HG03103 (cell line): ENCODE data around the gene BBS1.
A peak's percentile ranks its signal among the peaks of the same experiment; 100 is the strongest.
"Not testable (repeated sequence)": the region's sequence is repeated elsewhere in the genome, so short reads cannot be mapped to it uniquely, and the experiment has no call there.

Source experiments
- ATAC-seq: cut with Tn5 transposase; IDR thresholded peaks from one replicate; pipeline ENCODE4 v1.9.1; 2021; ENCODE audit warnings: low read depth; ENCODE audit not compliant: unreplicated experiment

Gene BBS1

DNA sequence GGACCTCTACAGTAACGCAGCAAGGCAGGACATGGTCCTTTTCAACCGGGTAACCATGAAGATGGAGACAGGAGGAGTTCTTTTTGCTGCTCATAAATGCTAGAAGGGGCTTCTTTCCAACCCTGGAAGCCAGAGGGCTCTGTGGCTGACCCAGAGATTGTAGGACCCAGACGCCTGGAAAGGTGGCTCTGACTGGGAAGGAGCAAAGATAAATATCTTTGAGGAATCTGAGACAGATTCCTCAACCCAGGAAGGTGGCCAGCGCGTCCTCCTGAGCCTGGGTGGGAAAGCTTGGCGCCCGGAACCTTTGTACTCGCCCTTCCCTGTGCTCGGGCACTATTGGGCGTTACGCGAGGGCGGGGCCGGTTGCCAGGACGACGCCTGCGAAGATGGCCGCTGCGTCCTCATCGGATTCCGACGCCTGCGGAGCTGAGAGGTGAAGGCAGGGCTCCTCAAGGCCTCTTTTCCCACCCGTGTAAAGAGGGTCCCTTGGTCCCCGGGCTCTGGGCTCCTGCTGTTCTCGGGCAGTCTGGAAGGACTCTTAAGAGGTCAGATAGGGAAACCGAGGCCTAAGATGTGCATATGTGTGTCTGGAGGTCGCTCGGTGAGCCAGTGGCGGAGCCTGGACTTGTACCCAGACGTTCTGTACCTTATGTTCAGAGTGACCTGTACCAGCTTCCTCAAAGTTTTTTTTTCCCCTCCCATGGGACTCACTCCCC lies at the start of gene BBS1:
TSS of gene BBS1 (plus strand) at position 365 of the 719 bp plus-strand sequence. CDS start at position 390, 25 bp downstream.
- ATAC-seq = peak; percentile 93

DNA sequence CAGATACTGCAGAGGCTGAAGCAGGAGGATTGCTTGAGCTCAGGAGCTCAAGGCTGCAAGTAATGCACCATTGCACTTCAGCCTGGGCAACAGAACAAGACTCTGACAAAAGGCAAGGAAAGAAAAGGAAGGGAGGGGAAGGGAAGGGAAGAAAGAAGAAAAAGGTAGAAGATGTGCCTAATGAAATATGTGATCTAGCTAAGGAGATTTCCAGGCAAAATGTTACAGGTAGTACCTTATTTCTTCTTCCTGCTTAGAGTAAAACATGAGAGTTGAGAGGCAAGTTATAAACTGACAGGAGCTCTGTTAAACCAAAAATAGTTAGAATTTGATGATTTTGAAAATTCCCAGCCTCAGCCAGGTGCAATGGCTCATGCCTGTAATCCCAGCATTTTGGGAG lies 48.4 kb upstream of the BBS1 start:
- no peak for ATAC-seq

DNA sequence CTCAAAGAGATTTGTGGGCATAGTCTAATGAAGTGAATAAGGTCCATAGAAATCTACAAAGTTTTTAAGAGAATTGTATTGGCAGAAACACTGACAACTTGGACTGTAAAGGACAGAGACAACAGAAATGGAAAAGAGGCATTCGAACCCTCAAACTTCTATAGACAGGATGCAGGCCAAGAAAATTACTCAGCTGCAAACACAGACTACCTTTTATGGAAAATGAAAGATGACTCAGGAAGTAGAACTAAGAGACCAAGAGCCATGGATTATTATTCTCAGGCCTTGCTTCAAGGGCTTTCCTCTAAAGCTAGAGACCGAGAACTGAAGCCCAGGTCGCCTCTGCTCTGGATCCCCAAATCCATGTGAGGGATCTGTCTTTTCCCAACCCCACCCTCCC lies 47.5 kb upstream of the BBS1 start:
- no peak for ATAC-seq

DNA sequence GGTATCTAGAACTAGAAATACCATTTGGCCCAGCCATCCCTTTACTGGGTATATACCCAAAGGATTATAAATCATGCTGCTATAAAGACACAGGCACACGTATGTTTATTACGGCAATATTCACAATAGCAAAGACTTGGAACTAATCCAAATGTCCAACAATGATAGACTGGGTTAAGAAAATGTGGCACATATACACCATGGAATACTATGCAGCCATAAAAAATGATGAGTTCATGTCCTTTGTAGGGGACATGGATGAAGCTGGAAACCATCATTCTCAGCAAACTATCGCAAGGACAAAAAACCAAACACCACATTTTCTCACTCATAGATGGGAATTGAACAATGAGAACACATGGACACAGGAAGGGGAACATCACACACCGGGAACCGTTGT lies 46.3 kb upstream of the BBS1 start:
- not testable (repeated sequence) for ATAC-seq

DNA sequence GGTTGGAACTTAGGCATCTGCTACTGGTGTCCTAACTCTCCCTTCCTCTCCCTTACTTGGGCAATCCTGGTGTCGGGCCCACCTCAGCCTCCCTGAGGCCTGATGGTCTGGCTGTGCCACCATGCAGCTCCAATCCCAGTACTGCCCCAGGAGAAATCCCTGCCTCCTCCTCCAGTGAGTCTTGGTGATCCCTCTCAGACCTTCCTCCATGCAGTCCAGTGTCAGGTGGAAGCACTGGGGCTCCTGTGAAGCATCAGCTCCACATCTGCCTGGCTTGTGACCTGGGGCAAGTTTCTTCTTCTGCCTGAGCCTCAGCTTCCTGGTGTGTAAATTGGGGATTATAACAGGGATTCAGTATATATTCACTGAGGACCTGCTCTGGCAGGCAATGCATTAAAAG lies 45.5 kb upstream of the BBS1 start:
- ATAC-seq = no peak

DNA sequence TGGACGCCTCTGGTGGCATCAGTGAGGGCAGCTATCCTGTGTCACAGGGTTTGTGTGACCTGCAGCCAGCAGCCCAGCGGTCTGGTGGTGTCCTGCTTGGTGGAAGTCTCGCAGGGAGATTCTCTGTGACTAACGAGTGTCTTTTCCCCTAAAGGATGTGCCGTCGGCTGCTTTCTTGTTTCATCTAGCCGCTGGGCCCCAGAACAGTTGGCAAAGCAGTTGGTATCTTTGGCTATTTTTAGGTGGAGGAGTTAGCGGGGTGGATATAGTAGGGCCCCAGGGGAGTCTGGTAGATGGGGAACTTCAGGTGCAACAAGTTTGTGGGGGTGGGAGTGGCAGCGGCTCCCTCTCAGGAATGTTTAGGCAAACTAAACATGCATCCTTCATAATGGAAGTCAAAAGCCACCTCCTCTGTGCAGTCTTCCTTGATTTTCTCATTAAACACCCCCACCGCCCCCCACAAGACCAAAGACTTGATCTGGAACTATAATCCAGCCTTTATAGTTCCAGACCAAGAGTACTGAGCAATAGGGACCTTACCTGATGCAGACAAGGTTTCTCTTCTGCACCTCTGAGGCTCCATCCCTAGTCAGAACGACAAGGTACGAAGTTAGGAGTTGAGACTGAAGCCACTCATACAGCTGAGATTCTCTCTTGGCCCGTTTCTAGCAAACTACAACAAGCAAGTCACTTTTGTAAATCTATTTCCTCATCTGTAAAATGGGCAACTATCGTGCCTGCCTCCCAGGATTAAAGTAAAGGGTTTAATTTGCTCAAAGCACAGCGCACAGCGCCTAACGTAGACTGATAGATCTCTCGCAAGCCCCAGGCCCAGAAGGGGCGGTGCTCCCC lies 44.8 kb upstream of the BBS1 start:
- no peak for ATAC-seq

DNA sequence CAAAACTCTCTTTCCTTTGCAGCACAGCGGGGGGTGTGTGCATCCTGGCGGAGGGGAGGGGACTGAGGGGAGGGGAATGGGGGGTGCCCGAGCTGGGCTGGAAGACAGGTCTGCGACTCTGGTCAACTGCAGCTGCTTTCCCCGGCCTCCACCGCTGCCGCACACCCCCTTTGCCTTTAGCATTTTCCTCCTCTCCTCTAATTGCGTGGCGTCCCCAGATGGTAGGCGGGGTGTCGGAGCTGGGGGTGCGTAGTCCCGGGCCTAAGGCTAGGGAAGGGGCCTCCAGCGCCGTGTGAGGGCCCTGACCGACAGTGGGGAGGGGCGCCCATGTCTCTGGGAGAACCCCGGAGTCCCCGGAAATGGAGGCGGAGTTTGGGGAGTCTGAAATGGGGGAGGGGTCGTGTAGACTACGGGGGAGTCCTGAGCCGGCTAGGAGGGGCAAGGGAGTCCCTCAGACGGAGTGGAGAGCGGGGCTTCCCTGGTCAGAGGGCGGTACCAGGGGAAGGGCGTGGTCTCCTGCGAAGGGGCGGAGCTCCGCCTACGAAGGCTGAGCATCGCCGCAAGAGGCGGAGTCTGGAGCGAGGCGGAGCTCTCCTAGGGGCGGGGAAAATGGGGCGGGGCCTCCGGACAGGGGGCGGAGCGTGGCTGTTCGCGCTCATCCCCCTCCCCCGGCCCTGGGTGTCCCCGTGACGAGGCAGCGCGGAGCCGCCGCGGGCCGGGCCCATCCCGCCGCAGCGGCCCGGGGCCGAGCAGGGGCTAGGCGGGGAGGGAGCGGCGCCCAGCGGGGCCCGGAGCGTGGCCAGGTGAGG lies 44.0 kb upstream of the BBS1 start, which contains the start of gene PELI3:
TSS of gene PELI3 (plus strand) at position 681 of the 809 bp plus-strand sequence. CDS start 1,224 bp downstream, outside the sequence.
- peak; percentile 55 for ATAC-seq

DNA sequence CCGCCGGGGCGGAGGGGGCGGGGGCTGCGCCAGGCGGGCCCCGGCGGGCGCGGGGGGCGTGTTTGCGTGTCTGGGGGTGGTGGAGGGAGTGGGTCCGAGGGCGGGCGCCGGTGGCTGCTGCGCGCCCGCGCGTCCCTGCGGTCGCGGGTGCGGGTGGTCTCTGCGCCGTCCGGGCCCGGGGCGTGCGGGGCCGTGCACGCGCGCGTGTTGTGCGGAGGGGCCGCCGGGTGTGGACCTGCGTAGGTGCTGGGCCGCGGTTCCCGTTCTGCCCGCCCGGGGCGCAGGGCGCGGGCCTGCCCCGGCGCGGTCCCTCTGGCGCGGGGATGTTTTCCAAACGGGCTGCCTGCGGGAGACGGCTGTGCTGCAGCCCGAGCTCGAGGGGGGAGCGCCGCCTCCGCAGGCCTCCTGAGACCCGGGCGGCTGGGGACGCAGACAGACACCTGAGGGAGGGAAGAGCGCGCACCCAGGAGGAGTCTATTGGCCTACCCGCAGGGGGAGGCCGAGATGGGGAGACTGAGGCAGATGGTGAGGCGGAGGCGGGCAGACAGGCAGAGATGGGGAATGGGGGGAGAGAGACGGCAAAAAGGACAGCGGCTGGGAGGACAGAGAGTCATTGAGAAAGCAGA lies 43.3 kb upstream of the BBS1 start:
- peak; percentile 23 for ATAC-seq

DNA sequence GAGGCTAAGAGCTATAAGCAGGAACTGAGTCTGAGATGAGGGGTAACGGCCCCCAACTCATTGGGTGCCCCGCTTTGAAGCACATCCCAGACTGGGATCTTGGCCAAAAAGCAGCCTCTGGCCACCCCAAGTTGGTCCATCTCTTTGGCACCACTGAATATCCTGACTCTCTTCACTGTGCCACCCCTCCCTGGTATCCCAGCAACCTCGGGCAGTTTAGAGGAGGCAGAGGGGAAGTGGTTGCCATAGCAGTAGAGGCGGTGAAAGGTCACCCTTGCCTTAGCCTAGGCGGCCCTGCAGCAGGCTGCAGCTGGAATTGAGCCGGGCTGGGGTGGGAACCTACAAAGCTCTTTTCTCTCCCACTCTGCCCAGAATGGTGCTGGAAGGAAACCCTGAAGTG lies 42.7 kb upstream of the BBS1 start:
- no peak for ATAC-seq

DNA sequence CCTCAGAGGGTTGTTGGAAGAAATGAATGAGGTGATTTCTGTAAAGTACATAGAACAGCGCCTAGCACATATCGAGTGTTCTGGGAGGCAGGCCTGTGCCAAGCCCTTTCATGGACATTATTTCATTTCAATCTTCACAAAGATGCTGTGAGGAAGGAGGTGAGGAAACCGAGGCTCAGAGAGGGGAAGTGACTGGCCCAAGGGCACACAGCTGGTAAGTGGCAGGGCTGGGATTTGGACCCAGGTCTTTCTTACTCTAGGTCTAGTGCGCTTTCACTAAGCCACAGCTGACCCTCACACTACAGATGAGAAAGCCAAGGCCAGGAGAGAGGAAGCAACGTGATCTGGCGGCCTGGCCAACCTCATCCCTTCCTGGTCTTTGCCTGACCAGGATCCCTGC lies 41.7 kb upstream of the BBS1 start:
- no peak for ATAC-seq

DNA sequence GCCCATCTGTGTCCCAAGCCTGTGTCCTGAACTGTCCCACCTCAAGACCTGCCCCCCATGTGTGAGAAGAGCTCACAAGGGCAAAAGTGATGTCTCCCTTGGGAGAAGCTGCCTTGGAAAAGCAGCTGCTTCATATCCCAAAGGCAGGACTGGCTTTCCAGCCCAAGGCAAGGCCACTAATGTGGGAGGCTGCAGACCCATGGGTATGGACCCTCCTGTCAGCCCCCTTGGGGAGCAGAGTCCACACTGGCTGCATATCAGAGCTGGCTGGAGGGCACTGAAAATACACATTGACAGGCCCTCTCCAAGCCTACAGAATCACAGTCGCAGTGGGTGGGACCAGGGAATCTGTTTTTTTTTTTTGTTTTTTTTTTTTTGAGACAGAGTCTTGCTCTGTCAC lies 41.0 kb upstream of the BBS1 start:
- ATAC-seq = no peak

DNA sequence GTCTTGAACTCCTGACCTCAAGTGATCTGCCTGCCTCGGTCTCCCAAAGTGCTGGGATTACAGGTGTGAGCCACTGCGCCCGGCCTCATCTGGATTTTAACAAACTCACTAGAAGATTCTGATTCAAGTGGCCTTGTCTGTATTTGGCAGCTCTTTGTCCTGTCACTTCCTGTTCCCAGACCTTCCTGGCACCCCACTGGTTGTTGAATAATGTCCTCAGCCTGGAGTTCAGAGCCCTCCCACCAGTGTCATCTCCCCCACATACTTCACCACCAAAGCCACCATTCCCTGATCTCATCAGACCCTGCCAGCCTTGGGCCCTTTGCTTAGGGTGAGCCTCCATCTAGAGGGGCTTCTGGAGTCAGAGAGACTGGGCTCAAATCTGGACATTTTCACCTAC lies 40.4 kb upstream of the BBS1 start:
- ATAC-seq = no peak

DNA sequence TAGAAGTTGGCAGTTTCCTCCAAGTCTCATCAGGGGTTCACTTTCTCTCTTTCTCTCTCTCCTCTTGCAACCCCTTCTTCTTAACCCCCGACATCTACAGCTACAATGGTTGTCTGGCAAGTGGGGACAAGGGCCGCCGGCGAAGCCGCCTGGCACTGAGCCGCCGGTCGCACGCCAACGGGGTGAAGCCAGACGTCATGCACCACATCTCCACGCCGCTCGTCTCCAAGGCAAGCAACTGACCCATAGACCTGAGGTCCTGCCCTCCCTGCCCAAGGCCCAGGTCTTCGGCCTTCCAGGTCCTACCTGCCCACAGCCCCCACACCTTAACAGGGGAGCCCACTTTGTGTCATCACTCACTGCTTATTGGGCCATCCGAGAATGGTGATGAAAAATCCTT lies 39.3 kb upstream of the BBS1 start:
- no peak for ATAC-seq

DNA sequence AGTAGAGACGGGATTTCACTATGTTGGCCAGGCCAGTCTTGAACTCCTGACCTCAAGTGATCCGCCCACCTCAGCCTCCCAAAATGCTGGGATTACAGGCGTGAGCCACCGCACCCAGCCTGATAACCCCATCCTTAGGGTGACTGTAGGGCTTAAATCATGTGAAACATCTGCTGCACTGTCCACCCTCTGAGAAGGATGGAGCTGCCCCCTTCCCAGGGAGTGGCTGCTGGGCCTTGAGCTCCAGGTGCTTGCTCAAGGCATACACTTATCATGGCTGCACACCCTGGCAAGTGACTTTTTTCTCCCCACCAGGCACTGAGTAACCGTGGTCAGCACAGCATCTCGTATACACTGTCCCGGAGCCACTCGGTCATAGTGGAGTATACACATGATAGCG lies 38.4 kb upstream of the BBS1 start:
- ATAC-seq = no peak

DNA sequence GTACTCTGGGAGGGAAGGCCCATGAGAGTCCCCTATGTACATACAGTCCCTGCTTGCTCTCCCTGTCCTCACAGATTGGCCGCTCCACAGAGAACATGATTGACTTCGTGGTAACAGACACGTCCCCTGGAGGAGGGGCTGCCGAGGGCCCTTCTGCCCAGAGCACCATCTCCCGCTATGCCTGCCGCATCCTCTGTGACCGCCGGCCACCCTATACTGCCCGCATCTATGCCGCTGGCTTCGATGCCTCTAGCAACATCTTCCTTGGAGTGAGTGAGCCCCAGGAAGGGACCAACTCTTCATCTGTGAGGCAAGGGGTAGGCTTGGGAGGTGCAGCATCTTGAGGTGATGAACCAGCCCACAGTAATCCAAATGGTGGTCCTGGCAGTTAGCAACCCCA lies 37.3 kb upstream of the BBS1 start:
- no peak for ATAC-seq

DNA sequence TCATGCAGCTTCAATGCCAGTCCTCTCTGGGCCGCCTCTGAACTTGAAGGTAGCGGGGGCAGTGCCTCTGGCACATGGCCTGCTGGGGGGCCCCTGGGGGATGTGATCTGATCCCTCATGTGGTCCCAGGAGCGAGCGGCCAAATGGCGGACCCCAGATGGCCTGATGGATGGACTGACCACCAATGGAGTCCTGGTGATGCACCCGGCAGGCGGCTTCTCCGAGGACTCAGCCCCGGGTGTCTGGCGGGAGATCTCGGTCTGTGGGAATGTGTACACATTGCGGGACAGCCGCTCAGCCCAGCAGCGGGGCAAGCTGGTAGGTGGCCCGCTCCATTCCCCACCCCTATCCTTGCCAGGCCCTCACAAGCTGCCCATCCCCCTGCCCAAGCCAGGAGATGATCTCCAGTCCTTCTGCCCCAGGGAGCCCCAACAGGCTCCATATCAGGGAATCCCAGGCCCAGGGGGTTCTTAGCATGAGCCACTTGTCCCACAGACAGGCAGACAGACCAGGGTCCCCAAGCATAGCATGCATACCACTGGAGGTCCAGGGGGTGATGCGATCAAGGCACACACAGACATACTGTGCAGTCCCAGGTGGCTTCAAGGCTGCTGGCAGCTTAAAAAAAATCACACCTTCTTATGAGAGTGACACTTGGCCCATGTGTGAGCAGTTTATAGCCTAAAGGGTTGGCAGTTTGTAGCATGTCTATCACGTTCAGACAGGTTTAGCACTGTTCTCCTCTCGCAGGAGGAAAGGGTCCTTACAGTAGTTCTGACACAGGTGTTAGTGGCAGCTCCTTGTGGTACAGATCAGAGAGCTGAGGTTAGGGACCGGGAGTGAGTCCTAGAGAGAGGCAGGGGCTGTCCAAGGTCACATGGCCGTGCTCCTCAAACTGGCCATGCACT lies 36.6 kb upstream of the BBS1 start:
- no peak for ATAC-seq

DNA sequence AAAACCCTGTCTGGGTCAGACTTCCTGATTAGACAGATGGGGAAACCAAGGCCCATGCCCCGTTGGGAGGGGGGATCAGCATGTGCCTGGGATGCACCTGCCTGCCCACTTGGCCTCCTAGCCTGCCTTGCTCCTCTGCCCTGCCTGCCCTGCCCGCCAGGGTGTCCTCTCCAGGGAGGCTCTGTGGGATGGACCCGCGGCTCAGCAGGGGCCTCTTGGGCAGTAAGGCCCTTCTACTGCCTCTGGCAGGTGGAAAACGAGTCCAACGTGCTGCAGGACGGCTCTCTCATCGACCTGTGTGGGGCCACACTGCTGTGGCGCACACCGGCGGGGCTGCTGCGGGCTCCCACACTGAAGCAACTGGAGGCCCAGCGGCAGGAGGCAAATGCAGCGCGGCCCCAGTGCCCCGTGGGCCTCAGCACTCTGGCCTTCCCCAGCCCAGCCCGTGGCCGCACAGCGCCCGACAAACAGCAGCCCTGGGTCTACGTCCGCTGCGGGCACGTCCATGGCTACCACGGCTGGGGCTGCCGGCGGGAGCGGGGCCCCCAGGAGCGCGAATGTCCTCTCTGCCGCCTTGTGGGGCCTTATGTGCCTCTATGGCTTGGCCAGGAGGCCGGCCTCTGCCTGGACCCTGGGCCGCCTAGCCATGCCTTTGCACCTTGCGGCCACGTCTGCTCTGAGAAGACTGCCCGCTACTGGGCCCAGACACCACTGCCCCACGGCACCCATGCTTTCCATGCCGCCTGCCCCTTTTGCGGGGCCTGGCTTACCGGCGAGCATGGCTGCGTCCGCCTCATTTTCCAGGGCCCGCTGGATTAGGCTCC lies 34.9 kb upstream of the BBS1 start:
- no peak for ATAC-seq

DNA sequence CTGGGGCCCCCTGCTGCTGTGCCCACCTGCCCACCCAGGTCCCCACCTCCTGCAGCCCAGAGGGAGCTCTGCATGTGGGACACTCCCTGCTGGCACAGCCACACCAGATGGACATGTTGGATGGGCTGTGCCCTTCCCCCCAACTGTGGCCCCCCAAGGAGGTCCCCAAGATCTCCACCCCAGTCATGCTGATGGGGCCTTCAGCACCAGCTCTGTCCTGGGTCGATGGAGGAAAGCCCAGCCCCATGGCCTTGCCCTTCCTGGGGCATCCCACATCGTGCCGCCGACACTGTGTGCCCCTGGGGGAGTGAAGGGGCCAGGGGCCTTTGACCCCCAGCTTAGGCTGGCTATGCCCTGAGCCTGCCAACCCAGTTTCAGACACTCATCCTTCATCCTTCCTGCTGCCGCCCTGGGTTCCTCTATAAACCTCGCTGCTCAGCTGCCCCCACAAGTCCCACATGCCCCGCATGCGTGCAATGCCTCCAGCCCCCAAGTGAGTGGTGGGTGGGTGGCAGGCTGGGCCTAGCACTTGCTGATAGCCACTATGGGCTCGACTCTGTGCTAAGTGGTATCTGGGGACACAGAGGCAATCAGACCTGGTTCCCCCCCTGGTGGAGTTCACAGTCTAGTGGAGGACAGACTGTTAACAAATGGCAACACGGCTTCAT lies 34.1 kb upstream of the BBS1 start:
- no peak for ATAC-seq
